AG04449 (cell line): ENCODE results near the gene WWP2.
"Not testable (repeated sequence)": the region's sequence is repeated elsewhere in the genome, so short reads cannot be mapped to it uniquely, and the experiment has no call there.

Experiments
- CTCF ChIA-PET: fragments of 350-600 bp; formaldehyde crosslinking; extraction: SDS; loops from one replicate; lab custom pipeline; 2021; ENCODE audit warnings: antibody characterized with exemption; lab: Yijun Ruan, JAX
- POLR2A ChIA-PET: fragments of 400-600, 350-600 bp; formaldehyde crosslinking; extraction: SDS; loops from one replicate; lab custom pipeline; 2020; ENCODE audit warnings: antibody characterized with exemption, inconsistent platforms; lab: Yijun Ruan, JAX
- DNase-seq: peaks from one replicate; pipeline ENCODE4 v3.0.0-alpha.2; 2010; ENCODE audit warnings: low read depth, low spot score
- H3K4me3 ChIP-seq: 2 replicates; pipeline ENCODE4 v1.5.1; 2011; ENCODE audit warnings: low read depth, mild to moderate bottlenecking, control low read depth, low read length
- TF ChIP-seq, protein P1 (sequence below): IDR thresholded peaks from one replicate; pipeline ENCODE4 v1.5.1; 2011; ENCODE audit warnings: mild to moderate bottlenecking, moderate library complexity, low read length, control low read depth, inconsistent platforms; ENCODE audit not compliant: insufficient read depth; ENCODE audit errors: missing control alignments

The WWP2 gene

DNA sequence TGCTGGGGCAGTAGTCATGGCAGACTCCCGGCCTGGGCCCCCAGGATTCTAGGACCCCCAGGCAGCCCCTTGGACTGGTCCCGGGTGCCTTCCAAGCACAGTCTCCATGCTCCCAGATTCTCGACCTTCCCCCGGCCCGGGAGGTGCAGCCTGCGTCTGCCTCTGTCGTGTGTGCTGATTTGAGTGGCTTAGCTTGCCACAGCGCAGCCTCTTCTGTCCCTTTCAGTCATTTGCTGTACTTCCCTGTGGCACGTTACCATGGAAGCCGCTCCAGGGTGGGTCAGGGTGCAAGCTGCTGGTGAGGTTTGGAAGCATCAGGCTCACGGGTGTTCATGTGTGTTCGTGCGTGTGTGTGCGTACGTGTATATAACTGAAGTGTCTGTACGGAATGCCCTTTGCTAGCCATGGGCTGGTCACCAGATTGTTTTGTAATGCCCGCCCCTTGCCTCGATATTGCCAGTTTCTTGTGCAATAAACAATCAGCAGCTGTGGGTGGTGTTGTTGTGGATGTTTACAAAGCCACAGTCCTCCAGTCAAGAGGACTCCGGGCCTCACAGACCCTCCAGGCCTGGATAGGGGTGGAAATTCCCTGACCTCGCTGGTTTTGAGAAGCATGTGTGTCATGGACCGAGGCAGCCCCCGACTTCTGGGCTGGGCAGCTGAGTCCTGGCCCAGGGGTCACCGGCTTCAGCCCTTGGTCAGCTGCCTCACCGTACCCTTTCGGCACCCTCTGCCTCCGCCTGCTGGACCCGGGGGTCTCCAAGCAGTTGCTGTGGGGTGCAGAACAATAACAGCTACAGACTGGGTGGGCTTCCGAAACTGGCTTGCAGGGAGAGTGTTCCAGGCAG lies 179.3 kb downstream of the WWP2 start:
- TF ChIP-seq, protein P1, sequence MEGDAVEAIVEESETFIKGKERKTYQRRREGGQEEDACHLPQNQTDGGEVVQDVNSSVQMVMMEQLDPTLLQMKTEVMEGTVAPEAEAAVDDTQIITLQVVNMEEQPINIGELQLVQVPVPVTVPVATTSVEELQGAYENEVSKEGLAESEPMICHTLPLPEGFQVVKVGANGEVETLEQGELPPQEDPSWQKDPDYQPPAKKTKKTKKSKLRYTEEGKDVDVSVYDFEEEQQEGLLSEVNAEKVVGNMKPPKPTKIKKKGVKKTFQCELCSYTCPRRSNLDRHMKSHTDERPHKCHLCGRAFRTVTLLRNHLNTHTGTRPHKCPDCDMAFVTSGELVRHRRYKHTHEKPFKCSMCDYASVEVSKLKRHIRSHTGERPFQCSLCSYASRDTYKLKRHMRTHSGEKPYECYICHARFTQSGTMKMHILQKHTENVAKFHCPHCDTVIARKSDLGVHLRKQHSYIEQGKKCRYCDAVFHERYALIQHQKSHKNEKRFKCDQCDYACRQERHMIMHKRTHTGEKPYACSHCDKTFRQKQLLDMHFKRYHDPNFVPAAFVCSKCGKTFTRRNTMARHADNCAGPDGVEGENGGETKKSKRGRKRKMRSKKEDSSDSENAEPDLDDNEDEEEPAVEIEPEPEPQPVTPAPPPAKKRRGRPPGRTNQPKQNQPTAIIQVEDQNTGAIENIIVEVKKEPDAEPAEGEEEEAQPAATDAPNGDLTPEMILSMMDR = no peak
- POLR2A ChIA-PET = no interaction called here
- DNase-seq = no peak
- CTCF ChIA-PET = interaction anchor here (1.0 to 23.1 kb wide), 3 partner anchors 13 to 179 kb away, joined by 3 to 598 read pairs (median 72); partner anchors contain the start of gene WWP2
- H3K4me3 ChIP-seq = no peak overlapping the region

DNA sequence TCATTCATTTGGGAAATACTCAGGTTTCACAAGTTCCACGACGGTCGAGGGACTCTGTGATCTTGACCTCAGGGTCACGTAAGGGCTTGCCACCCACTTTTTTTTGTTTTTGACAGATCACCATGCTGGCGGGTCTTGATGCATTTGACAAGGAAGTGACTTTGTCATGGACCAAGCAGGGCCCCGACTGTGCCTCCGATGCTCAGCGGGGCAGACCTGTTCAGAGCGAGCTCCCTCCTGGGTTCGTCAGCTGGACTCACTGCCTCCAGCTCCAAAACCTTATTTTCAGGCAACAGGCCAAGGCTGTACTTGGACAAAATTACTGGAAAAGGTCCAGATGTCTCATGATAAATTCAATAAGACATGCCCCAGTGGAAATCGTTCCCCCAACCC lies 180.0 kb downstream of the WWP2 start:
- ChIA-PET POLR2A (no interaction called here), CTCF (interaction anchor here (1.0 to 23.1 kb wide), 3 partner anchors 14 to 179 kb away, joined by 3 to 598 read pairs (median 72); partner anchors contain the start of gene WWP2)
- TF ChIP-seq, protein P1 = no peak

DNA sequence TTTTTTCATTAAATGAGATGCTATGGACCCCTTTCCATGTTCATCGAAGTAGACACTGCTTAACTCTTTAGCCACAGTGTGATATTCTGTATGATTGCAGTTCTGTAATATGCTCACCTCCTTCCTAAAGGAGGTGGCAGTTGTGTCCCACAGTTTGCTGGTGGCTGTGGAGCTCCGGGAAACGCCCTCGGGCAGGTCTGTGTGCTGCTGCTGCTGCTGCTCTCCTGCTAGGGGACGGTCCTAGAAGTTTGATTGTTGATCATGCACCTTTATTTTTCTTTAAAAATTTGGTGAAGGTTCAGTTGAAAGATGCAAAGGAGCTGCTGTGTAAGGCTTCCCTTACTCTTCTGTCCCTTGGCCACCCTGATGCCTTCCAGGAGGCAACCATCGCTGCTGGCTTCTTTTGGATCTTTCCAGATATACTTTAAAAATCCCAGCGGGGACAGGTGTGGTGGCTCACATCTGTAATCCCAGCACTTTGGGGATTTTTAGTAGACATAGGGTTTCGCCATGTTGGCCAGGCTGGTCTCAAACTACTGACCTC lies 180.6 kb downstream of the WWP2 start:
- CTCF ChIA-PET = interaction anchor here (0.7 to 23.1 kb wide), 3 partner anchors 15 to 146 kb away, joined by 3 to 598 read pairs (median 72); no protein-coding TSS in a partner anchor
- POLR2A ChIA-PET = no interaction called here
- no peak for DNase-seq

More for the DNA sequence above, 180.0 kb downstream of the WWP2 start:
- no peak overlapping the region for H3K4me3 ChIP-seq
- no peak for DNase-seq

DNA sequence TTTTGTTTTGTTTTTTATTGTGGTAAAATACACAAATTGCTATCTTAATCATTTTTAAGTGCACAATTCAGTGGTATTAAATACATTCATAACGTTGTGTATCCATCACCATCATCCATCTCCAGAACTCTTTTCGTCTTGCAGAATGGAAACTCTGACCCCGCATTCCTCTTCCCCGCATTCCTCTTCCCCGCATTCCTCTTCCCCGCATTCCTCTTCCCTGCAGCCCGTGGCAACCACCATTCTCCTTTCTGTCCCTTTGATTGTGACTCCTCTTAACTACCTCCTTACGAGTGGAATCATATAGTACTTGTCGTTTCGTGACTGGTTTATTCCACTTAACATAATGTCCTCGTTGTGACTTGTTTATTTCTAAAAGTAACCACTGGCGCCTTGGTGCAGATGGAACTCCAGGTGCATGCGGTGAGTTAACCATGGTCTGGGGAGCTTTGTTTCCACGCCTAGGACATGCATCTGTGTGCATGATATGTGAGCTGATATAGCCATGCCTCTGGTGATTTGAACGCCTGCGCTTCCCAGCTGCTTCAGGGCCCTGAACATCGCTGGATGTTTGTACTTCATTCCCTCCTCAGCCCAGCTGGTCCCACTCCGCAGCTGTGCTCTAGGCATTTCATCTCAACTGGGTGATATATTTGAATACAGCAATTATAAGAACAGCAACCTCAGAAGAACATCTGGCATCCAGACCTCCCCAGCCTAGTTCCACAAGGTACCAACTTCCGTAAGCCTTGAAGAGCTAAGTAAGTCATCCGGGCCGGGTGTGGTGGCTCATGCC lies 181.3 kb downstream of the WWP2 start:
- POLR2A ChIA-PET, H3K4me3 ChIP-seq, DNase-seq: not testable (repeated sequence)
- CTCF ChIA-PET = interaction anchor here (0.6 to 23.1 kb wide), 4 partner anchors 15 to 147 kb away, joined by 3 to 598 read pairs (median 38); no protein-coding TSS in a partner anchor

More for the DNA sequence above, 180.6 kb downstream of the WWP2 start:
- no peak overlapping the region for H3K4me3 ChIP-seq
- TF ChIP-seq, protein P1 = no peak

DNA sequence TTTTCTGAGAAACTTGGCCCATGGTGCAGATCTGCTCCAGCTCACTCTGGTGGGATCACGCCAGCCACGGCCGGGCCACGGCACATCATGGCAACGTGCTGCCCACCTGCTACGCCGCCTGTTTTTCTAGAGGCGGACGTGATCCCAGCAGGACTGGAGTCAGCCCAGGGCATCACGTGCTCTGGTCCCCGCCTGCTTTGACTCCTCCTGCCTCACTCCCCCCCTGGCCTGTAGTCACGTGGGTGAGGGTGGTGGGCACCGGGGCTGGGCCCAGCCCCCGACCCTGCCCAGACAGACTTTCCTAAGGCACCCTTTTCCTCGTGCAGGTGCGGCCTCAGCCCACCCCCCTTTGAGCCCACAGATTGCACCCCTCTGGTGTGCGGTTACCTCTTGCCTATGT lies 188.3 kb downstream of the WWP2 start:
- DNase-seq, H3K4me3 ChIP-seq, CTCF ChIA-PET, POLR2A ChIA-PET: not testable (repeated sequence)

DNA sequence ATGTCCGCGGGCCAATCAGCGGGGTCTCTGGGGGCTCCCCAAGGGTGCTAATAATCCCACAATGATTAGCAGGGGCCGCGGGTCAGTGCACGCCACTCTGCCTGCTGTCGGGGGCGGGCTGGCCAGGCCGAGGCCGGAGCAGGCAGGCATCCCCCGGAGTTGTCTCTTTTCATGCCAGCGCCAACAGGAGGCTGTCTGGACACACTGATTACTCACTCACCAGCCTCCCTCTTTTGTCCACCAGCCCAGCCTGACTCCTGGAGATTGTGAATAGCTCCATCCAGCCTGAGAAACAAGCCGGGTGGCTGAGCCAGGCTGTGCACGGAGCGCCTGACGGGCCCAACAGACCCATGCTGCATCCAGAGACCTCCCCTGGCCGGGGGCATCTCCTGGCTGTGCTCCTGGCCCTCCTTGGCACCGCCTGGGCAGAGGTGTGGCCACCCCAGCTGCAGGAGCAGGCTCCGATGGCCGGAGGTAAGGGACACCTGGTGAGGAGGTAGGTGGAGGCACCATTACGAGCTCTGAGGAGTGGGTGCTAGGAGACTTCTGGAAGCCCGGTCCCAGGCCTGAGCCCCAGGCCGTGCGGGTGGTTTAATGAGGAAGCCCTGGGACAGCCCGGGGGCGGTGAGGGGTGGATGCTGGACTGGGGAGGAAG lies 189.0 kb downstream of the WWP2 start, which contains the start of gene CLEC18A:
Gene CLEC18A (plus strand): TSS at position 318 of the 655 bp plus-strand sequence. CDS start 33 bp downstream, at position 351.
- H3K4me3 ChIP-seq, DNase-seq, POLR2A ChIA-PET, CTCF ChIA-PET: not testable (repeated sequence)

DNA sequence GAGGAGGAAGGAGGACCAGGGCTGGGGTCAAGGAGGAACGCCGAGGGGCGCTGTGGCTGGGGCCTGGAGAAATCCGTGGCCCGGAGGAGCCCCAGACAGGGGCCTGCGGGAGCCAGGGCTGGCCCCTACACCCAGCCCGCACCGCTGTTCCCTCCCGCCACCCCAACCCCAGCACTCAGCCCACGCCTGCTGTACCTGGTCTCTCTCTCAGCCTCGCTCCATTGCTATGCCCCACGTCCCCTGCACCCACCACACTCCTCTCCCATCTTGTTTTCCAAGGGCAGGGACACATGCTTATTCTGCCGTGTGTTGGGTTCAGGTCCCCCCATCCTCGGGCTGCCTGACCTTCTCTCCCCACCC lies 189.5 kb downstream of the WWP2 start:
- CTCF ChIA-PET, POLR2A ChIA-PET: not testable (repeated sequence)

DNA sequence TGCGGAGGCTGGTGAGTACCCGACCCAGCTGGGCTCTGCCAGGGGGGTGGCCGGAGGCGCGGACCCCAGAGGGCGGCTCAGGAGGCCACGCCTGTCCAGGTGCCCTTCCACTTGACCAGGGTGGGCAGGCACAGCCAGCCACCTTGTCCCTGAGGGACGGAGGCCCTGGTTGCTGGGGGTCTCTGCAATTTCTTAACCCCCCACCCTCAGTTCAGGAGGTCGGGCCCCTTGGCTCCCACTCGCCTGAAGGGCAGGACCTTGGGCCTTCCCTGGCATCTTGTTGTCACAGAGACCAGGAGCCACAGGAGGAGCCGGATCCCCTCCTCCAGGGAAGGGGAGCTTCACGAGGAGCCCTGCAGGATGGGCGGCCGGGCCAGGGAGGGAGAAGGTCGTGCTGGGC lies 190.0 kb downstream of the WWP2 start:
- DNase-seq, POLR2A ChIA-PET: not testable (repeated sequence)

More for the DNA sequence above, 189.5 kb downstream of the WWP2 start:
- not testable (repeated sequence) for H3K4me3 ChIP-seq, DNase-seq

DNA sequence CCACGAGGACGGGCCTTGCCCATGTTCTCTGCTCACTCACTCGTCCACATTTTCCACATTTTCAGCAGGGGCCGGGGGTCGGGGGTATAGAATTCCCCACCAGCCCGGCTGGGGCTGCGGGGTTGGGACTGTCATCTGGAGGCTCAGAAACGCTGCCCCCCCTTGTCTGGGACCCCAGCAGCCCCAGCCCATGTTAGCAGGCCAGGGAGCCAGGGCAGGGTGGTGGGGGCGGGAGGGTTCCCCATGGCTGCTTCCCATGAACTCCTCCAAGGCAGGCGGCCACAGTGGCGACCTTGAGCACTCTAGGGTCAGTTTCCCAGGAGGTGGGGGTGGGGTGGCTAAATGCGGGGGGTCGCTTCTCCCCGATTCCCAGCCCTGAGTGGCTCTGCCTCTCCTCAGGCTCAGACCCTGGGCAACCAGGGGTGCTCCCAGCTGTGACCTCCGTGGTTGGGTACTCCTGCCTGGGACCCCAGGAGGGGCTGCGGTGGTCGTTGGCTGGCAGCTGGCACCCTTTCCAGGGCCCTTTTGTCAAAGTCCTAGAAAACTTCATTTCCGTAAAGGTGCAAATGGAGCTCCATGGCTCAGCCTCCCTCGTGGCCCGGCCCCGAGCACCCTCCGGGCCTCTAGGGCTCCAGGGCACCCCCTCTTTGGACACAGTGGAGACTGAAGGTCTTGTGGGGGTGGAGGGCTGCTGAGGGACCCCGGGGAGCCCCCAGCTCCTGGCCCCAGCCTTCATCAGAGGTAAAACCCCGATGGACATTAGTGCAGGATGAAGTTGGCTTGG lies 190.6 kb downstream of the WWP2 start:
- H3K4me3 ChIP-seq, DNase-seq, CTCF ChIA-PET, POLR2A ChIA-PET: not testable (repeated sequence)

More for the DNA sequence above, 190.0 kb downstream of the WWP2 start:
- H3K4me3 ChIP-seq, CTCF ChIA-PET: not testable (repeated sequence)

DNA sequence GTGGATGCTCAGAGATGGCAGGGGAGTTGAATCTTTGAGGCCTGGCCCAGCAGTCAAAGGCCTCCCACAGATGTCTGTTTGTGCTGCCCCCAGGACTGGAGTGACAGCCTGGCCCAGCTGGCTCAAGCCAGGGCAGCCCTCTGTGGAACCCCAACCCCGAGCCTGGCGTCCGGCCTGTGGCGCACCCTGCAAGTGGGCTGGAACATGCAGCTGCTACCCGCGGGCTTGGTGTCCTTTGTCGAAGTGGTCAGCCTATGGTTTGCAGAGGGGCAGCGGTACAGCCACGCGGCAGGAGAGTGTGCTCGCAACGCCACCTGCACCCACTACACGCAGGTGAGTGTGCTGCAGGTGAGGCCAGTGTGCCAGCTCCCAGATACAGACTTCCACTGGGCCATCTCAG lies 192.1 kb downstream of the WWP2 start:
- H3K4me3 ChIP-seq, CTCF ChIA-PET, DNase-seq, POLR2A ChIA-PET: not testable (repeated sequence)

DNA sequence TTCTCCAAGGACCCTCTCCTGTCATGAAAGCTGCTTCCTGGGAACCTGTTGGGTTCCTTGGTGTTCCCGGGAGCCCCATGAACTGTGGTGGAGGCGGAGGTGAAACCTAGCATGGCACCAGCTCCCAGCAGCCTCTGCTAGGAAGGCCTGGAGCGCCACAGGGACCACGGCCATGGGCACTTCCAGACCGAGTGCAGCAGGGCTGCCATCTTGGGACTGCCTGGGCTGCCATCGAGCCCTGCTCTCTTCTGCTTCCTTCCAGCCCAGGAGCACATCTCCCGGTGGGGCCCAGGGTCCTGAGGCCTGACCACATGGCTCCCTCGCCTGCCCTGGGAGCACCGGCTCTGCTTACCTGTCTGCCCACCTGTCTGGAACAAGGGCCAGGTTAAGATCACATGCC lies 201.2 kb downstream of the WWP2 start:
- CTCF ChIA-PET, POLR2A ChIA-PET, DNase-seq, H3K4me3 ChIP-seq: not testable (repeated sequence)
